HL-60/S4 (cell line): ENCODE results near the gene ITPK1.

Source experiments
- in situ Hi-C: fragments of 300-500 bp; cut with MboI; formaldehyde crosslinking; loops from 2 replicates; pipeline ENCODE4 v1.14.3; 2022; ENCODE audit warnings: low sequenced_read_pairs

The ITPK1 gene

DNA sequence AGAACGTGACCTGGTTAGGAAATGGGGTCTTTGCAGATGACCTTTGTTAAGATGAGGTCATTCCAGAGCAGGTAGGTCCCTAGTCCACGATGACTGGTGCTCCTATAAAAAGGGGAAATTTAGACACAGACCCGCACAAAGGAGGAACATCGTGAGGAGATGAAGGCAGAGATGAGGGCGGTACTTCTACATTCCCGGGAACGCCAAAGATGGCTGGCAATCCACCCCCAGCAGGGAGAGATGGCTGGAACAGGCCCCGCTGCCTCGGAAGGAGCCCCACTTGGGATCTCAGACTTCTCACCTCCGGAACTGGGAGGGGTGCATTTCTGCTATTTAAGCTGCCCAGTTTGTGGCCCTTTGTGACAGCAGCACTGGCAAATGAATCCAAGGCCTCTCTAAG is 85.0 kb downstream of the ITPK1 start:
- in situ Hi-C loops: no loop called here

DNA sequence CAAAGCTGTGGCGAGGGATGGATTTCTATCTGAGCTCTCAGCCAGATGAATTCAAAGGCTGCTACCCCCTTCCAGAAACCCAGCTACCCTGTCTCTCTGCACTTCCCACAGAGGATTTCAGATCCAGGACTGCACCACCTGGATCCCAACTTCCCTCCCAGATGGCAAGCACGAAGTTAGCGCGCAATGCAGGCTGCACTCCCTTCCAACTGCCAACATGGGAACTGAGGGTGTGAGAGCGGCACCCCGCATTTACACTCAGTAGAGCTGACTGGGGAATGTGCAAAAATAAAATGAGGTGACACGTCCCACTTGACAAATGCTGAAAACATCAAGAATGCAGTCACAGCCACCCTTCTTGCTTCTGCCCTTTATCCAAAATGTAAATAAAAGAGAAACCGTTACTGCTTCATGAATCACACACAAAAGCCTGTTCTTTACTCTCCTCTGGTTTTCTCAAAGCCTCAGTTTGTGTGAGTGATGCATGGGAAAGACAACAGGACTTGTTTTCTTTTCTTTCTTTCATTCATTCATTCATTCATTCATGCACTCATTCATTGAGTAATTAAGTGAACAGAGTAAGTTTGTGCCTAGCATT is 85.7 kb downstream of the ITPK1 start:
- in situ Hi-C loops: no loop called here

DNA sequence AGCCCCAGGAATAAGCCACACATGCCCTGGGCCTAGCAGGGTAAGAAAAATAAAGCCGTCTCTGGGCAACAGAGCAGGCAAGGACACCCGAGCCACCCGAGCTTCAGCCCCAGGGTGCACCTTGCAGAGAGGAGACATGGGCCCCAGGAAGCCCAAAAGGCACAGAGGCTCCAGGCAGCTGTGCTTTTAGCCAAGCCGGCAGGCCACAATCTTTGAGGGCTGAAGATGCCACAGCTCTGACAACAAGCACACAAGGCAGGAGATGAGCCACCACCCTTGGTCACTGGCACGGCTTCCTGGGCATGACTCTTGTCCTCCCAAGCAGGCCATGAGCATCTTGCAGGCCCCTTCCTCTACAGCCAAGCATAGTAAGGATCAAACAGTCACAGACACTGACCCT is 86.3 kb downstream of the ITPK1 start:
- in situ Hi-C loops: no loop called here

DNA sequence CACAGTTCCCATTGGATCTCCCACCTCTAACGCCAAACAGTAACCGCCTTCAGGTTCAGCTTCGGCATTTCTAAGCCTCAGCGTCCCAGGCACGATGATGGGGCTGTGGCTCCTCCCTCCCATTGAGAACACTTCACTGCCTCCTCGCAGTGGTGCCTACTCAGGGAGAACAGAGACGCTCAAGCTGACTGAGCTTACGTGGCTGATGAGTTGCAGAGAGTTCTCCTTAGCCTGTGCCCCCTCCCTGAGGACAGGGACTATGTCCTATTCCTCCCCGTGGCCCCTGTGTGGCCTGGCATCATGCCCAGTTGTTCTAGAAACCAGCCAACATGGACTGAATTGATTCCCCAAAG is 87.0 kb downstream of the ITPK1 start:
- in situ Hi-C loops: no loop called here

DNA sequence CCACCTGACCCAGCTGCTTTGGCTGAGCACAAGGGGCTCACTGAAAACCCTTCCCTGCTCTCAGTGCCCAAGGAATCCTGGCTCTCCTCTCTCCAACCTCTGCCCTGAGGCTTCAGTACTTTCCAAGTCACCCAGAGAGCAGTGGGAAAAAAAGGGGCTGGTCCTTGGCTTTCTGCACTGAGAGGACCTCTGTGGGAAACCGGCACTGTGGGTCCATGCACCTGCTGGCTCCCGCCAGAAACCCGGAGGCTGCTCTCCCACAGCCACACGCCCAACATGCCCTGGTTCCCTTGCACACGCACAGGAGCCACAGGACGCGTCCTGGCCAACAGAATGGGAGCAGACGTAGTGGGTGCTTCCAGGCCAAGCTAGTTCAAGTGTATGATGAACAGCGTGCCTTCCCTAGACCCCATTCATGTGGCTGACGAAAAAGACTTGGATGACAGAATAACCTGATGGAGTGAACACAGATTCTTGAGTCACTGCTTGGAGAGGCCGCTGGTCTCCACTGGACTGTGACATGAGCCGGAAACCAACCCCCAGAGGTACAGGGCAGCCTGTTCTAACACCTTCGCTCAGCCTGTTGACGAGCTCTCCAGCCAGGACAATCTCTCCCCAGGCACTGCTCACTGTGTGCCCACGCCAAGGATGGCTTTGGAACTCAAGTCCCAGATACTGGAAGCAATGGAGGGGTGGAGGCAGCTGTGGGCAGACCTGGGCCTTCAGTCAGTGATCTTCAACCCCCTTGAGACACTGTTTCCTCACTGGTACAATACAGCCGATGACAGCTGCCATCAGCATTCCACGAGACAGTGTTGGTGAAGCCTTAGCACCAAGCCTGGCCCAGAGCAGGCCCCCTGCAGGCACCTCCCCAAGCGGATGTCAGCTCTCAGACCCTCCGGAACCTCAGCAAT is 87.7 kb downstream of the ITPK1 start:
- in situ Hi-C loops: no loop called here

DNA sequence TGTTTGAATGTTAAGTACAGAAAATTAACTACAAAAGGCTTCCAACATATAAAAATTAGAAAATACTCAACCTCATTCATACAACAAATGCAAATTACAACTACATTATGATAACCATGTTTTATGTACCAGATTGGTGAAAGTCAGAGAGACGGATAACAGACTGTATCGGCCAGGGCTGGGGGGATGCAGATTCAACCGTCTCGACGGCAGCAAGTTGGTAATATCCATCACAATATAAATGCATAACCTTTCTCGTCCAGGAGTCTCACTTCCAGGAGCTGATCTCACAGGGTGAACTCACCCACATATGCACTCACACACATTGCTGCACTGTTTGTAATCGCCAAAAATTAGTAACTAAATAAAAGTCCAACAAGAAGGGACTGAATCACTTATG is 89.4 kb downstream of the ITPK1 start:
- in situ Hi-C loops: no loop called here

DNA sequence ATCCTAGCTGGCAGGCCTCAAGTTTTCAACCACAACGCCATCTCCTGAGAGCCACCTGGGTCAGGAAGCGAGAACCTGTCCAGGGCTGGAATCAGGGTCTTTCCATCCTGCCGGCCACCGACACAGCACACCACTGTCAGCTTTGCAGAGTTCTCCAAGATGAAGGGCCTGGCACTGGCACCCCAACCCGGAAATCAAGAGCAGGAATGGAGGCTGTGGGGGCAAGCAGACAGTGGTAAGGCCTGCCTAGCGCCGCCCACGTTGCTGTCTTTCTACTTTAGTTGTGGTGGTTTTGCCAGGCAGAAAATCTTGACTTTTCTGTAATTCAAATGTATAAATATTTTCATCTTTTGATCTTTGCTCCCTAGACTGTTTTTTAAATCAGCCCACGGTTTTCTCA is 90.7 kb downstream of the ITPK1 start:
- in situ Hi-C loops: no loop called here

DNA sequence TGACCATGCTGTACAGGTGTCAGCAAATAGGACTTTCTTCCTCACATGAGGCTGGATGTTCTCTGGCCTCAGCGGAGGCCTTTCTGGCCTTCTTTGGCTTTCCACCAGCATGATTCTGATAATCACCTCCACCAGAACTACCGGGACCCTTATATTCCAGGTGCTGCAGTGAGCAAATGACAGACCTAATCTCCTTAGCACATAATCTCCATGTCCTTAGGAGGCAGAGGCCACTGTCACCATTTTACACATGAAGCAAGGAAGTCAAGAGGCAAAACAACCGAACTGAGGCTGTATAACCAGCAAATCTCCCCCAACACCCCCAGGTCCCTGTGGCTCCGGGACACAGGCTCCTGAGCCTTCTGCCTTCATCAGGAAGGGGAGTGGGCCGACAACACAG is 91.2 kb downstream of the ITPK1 start:
- in situ Hi-C loops: no loop called here

DNA sequence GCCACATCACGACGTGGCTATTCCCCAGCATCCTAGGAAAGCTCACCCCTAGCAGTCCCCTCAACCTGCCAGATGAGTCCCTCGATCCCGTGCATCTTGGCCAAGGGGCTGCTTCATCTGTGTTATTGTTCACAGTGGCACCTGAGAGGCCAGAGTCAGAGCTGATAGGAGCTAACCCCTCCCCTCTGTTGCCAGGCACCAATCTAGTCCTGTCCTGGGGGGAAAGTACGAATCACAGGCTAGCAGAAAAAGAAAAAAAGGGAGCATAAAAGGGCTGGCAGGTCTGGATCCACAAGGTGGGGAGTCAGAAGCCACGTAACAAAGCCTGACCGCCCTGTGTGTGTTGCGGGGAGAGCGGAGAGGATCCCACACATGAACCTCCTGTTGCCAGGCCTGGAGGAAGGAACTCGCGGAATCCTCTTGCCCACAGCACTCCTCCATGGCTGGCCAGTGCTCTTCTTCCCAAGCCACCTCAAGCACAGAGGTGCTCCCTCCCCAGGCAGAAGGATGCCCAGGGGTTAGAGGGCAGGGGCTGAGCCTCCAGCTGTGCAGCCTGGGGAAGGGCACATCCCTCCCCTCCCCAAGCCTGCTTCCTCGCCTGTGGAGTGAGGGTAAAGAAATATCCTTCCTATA is 91.8 kb downstream of the ITPK1 start:
- in situ Hi-C loops: no loop called here

DNA sequence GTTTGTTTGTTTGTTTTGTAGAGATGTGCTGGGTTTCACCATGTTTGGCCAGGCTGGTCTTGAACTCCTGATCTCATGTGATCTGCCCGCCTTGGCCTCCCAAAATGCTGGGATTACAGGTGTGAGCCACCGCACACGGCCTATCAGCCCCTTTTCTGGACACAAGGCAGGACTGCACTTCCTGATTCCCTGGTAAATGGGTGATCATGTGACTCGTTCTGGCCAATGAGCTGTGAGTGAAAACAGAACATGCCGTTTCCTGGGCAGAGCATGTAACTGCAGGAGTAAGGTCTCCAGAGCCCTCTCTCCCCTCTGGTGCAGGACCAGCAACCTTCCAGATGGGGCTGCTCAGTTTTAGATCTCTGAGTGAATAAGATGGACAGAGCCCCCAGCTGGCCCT is 92.7 kb downstream of the ITPK1 start:
- in situ Hi-C loops: no loop called here

DNA sequence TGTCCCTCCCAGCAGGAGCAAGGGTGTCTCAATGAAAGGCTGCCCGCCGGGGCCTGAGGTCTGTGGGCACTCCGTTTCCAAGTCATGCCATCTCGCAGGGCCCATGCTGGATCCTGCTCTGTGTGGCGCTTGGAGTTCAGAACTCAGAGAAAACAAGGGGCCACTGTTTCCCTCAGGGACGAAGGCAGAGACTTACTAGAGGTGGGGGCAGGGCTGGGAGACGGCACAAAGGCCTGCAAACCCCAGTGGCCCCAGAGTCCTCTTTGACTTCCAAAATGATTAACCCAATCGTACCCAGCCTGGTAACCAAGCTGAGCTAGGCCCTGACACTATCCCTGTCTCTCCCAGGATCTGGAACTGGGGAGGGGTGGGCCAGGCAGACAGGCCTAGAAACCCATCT is 95.8 kb downstream of the ITPK1 start:
- in situ Hi-C loops: no loop called here

DNA sequence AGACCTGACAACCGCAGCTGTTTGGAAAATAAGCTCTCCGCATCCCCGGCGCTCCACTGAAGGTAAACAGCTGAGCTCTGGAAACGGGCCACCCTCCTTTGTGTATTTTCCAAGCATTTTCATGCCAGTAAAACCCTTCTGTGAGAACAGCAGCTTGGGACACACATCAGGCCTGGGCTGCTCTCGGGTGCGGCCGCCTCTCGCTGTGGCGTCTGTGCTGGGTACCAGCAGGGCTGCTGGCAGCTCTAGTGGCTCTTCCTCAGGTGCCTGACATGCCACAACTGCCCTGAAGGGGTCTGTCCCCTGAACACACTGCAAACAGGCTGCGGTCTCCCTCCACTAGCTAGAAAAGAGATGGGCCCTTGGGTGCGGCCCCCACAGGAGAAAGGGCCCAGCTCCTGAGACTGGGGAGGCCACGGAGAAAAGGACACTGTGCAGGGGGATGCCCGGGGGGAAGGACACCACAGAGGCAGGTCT is 96.3 kb downstream of the ITPK1 start:
- in situ Hi-C loops: no loop called here

DNA sequence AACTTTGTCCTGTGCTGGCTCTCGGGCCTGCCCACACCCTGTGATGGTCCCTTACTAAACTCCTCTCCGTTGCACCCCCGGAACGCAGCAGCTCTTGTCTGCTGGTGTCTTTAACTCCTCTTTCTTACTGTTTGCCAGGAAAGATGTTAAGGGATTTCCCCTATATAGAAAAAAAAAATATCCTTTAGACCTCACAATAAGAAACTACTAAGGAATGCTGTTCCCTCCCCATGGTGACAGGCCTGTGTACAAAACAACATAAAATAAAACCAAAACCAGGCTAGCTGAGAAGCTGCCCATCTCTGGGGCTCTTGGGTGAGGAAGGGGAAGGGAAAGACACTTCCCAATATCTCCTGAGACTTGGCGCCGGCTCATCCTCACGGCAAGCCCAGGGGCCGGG is 97.4 kb downstream of the ITPK1 start:
- in situ Hi-C loops: no loop called here

DNA sequence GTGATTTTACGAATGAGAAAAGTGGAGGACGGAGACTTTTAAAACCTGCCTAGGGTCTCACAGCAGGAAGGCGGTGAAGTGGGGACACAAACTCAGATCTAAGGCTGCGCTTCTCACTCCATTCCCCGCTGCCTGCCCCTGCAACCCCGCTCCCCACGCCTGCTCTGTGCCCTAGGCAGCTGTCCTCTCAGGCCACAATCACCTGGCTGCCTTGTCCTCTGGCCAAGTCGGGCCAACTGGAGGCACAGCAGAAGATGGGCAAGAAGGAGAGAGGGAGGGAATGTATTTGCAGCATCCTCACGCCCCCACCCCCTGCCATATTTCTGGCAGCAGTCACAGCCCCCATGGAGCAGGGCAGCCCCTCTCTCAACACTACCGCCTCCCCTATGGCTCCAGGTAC is 97.8 kb downstream of the ITPK1 start:
- in situ Hi-C loops: no loop called here

DNA sequence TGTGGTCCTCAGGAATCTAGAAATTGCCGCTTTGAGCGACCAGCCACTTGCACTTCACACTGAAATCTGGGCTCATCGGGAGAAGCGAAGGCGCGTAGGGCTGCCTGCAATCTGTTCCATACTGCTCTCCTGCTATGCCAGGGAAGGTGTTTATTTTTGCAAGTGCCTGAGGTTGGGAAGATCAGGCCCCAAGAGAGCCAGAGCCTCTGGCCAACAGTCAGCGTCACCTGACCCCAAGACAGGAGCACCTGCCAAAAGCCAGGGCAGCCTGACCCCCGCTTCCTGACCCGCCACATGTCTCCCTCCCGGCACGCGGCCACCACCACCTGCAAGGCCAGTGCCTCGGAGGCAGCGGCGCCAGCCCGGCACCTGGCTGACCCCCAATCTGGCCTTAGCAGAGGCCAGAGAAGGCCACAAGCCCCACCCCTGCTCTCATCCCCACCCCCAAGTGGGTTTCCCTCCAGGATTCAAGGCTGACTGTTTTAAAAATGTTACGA is 98.4 kb downstream of the ITPK1 start:
- in situ Hi-C loops: no loop called here

DNA sequence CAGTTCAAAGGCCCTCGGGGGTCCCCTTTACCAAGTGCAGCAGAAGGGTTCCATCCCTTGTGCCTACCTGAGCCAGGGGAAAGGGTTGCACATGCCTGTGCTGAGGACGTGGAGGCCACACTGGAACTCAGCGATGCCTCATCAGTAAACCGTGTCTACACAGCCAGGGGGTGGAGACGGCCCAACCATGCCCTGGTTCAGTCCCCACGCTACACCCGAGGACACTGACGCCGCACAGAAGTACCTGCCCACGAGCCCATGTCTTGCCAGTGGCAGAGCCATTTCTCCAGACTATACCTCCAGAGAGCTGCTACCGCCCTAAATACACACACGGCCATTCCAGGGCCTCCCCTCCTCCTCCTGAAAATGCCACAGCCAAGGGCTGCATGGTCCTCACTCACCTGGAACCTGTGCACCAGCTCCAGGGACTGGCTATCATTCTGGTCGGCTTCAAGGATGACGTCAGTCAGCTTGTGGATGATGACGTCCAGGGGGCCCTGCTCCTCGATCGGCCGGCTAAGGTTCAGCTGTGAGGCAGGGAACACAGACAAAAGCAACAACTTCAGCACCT is 99.4 kb downstream of the ITPK1 start:
- in situ Hi-C loops: no loop called here

DNA sequence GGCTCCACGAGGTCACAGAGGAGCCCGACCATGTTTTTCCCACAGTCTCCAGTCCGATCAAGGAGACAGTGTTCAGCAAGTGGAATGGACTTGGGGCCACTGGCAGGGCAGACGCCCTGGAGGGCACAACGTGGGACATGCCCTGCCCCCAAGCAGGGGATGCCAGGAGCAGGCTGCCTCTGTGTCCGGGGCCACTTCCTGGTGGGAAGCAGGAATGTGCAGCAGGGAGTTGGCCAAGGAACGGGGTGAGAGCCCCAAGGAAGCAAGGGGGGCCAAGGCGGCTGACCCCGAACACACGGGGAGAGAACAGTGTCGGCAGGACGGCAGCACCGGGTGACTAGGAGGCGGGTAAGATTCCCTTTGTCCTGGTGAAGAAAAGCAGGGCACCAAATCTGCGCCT is 100.2 kb downstream of the ITPK1 start:
- in situ Hi-C loops: no loop called here

DNA sequence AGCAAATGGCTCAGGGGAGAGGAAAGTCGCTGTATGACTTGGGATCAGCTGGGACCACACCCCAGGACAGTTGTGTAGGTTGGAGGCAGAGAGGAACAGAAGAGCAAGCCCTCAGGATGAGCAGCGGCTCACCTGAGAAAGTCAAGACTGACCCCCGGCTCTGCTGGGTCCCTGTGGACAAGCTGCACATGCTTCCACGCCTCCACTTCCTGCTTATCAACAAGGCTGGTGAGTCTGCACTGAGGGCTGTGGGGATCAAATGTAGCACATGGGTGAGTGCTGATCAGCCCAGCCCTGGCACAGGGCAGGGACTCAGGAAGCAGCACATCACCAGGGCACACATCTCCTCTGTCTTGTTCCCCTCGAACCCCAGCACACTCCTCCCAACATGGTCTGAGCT is 100.7 kb downstream of the ITPK1 start:
- in situ Hi-C loops: no loop called here

DNA sequence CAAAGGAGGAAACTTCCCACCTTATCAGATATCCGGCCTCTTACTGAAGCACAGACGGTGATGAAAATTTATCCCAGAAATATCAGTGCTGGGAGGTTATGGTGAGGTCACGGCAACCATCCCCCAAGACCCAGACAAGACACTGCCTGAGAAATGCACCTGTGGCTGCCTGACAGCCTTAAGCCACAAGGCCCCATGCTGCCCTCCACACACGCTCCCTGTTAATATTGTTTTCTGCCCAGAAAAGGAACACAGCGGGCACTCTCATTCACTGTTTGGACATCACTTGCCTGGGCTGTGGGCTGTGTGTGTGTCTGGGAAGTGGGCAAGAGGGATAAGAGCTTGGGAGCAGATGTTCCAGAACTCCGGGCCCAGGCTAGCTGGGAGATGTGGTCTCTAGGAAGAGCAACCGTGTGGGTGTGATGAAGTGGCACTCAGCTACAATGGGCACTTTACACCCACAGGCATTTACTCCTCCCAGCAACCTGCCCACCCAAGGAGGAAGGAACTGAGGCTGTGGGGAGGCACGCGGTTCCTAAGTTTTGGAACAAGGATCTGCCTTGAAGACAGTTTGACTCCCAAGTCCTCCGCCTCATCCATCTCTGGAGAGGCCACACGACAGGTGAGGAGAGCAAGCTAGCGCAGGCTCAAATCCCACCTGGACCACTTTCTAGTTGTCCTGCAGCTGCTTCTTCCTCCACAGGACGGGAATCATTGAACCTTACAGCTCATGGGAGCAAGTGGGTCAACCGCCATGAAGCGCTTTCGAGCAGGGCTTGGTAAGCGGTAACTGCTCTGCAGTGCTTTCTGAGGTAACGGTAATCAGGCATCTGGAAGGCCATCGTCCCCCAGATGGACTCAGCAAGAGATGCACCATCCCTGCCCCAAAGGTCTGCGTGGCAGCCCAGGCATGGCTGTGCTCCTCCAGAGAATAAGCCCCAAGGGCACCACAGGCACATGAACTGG is 101.4 kb downstream of the ITPK1 start:
- in situ Hi-C loops: no loop called here

DNA sequence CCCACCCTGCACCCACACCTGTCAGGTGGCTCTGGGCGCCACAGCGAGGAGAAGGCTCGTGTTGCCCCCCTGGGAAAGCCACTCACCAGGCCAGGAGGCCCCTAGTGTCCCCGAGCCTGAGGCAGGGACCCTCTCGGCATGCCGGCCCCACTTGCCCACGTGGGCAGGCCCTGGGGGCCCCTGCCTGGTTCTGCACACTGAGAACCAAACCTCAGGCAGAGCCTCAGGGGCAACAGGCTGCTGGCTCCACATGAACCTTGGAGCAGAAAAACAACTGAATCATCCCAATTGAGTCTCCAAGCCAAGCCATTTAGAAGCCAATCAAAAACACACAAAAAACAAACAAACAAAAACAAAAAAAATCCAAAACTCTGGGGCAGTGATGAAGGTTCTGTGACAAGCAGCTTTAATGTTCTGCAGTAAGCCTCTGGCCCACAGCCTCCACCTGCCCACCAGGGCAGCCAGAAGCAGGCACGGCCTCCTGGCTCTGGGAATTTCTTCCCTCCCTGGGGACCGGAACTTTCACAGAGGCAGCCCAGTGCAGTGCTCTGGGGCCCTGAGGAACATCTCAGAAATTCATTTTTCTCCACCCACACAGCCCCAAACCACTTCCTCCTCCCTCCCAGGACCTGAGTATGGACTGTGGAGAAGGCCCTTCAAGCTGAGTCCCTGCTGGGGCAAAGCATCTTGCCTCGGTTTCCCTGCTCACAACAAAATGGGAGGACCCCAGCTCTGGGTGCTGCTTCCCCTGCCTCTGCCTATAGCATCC is 102.6 kb downstream of the ITPK1 start:
- in situ Hi-C loops: no loop called here
